GM12878 (cell line): ENCODE results near the gene KLHL22. TPM values are rescaled to one million over a fixed set of nuclear protein-coding genes. Genes with fewer than 3 reads are reported as not detected.
A peak's percentile ranks its signal among the peaks of the same experiment; 100 is the strongest.

Experiments
- BACH1 ChIP-seq: fragments of 450-650 bp; IDR thresholded peaks from 2 replicates; pipeline ENCODE4 v1.6.1; 2017; ENCODE audit warnings: mild to moderate bottlenecking, borderline replicate concordance
- BCL11A ChIP-seq: IDR thresholded peaks from 2 replicates; pipeline ENCODE4 v1.6.1; 2011; ENCODE audit warnings: low read depth, low read length
- BCL3 ChIP-seq: IDR thresholded peaks from 2 replicates; pipeline ENCODE4 v1.6.1; 2011; ENCODE audit warnings: borderline replicate concordance, low read depth, mild to moderate bottlenecking, moderate library complexity, low read length; ENCODE audit not compliant: insufficient read depth, poor library complexity, severe bottlenecking
- CBX3 ChIP-seq: fragments of 200-600 bp; sonication (generic); IDR thresholded peaks from 2 replicates; pipeline ENCODE4 v1.6.1; 2016; ENCODE audit warnings: low read depth, borderline replicate concordance
- CHD1 ChIP-seq: IDR thresholded peaks from 2 replicates; pipeline ENCODE4 v1.6.1; 2012; ENCODE audit warnings: low read depth, low read length, improper control_type of control experiment
- CREB1 ChIP-seq: IDR thresholded peaks from 2 replicates; pipeline ENCODE4 v1.6.1; 2012; ENCODE audit warnings: low read depth, mild to moderate bottlenecking, inconsistent platforms
- EZH2 ChIP-seq: IDR thresholded peaks from 2 replicates; pipeline ENCODE4 v1.6.1; 2012; ENCODE audit warnings: low read depth, mild to moderate bottlenecking, control low read depth, inconsistent platforms, low read length, borderline replicate concordance; ENCODE audit not compliant: control insufficient read depth
- HDGF ChIP-seq: fragments of 450-650 bp; IDR thresholded peaks from 2 replicates; pipeline ENCODE4 v1.6.1; 2016; ENCODE audit warnings: antibody characterized with exemption
- JUND ChIP-seq: IDR thresholded peaks from 2 replicates; pipeline ENCODE4 v1.6.1; 2012; ENCODE audit warnings: low read depth, mild to moderate bottlenecking, low read length, improper control_type of control experiment, moderate library complexity
- KLF5 ChIP-seq: fragments of 450-650 bp; IDR thresholded peaks from 2 replicates; pipeline ENCODE4 v1.6.1; 2014; ENCODE audit warnings: mild to moderate bottlenecking; ENCODE audit not compliant: partially characterized antibody
- NBN ChIP-seq: fragments of 450-650 bp; IDR thresholded peaks from 2 replicates; pipeline ENCODE4 v1.6.1; 2016
- NRF1 ChIP-seq: conservative IDR thresholded peaks from 2 replicates; pipeline ENCODE4 v1.6.1; 2011; ENCODE audit warnings: mild to moderate bottlenecking, low read depth, low read length, improper control_type of control experiment
- RAD21 ChIP-seq: IDR thresholded peaks from 2 replicates; pipeline ENCODE4 v1.6.1; 2011; ENCODE audit warnings: mild to moderate bottlenecking, low read depth, low read length, moderate library complexity; ENCODE audit not compliant: insufficient read depth
- RBBP5 ChIP-seq: fragments of 200-600 bp; sonication (generic); conservative IDR thresholded peaks from 2 replicates; pipeline ENCODE4 v1.6.1; 2016
- SMARCA5 ChIP-seq: fragments of 450-650 bp; IDR thresholded peaks from 2 replicates; pipeline ENCODE4 v1.6.1; 2017; ENCODE audit warnings: mild to moderate bottlenecking
- SMC3 ChIP-seq: IDR thresholded peaks from 2 replicates; pipeline ENCODE4 v1.6.1; 2011; ENCODE audit warnings: low read length, improper control_type of control experiment, borderline replicate concordance
- STAT1 ChIP-seq: fragments of 450-650 bp; conservative IDR thresholded peaks from 2 replicates; pipeline ENCODE4 v1.6.1; 2014; ENCODE audit warnings: antibody characterized with exemption, mild to moderate bottlenecking
- TBL1XR1 ChIP-seq: IDR thresholded peaks from 2 replicates; pipeline ENCODE4 v1.6.1; 2012; ENCODE audit warnings: low read depth, low read length, improper control_type of control experiment
- TCF12 ChIP-seq: IDR thresholded peaks from 2 replicates; pipeline ENCODE4 v1.6.1; 2011; ENCODE audit warnings: low read depth, mild to moderate bottlenecking, low read length
- ZNF24 ChIP-seq: fragments of 450-650 bp; IDR thresholded peaks from 2 replicates; pipeline ENCODE4 v1.6.1; 2017; ENCODE audit warnings: antibody characterized with exemption, mild to moderate bottlenecking
- ZSCAN29 ChIP-seq: fragments of 450-650 bp; IDR thresholded peaks from 2 replicates; pipeline ENCODE4 v1.6.1; 2017; ENCODE audit warnings: mild to moderate bottlenecking, moderate library complexity
- polyA plus RNA-seq, 11 experiments: library from polyadenylated mRNA; depleted of rRNA in 4 of 11; unstranded in 6 of 11; stranded (reverse) in 5 of 11; fragments of >200 nt; fragmentation: Nextera tagmentation in 4 of 11; fragmentation: Illumina TruSeq in 1 of 11; extraction: Ambion mirVana in 4 of 11; extraction: Trizol in 1 of 11; gene quantifications; 1 replicate in 1 of 11; 2 replicates in 10 of 11; pipeline versions ENCODE4 v1.2.1 to v1.2.3, GENCODE V29; 2011 to 2016; ENCODE audit warnings: inconsistent platforms in 2 of 11, missing spikeins in 2 of 11, low read depth in 1 of 11
- total RNA-seq, 4 experiments: library from RNA; depleted of rRNA in 3 of 4; stranded (reverse); fragments of >200 nt in 3 of 4; fragmentation: Illumina TruSeq in 1 of 4; extraction: Trizol in 1 of 4; gene quantifications; 2 replicates each; pipeline versions ENCODE4 v1.2.1 to v1.2.3, GENCODE V29; 2013 to 2021
- TF ChIP-seq, protein P1 (sequence below): fragments of 450-650 bp; IDR thresholded peaks from 2 replicates; pipeline ENCODE4 v1.6.1; 2016; ENCODE audit warnings: mild to moderate bottlenecking, moderate library complexity, borderline replicate concordance
- TF ChIP-seq, protein P2 (sequence below): fragments of 450-650 bp; formaldehyde crosslinking; IDR thresholded peaks from 2 replicates; pipeline ENCODE4 v1.4.0; 2020; ENCODE audit warnings: mild to moderate bottlenecking, moderate library complexity

KLHL22 gene
- total and polyA plus RNA-seq, 10 of the 15 experiments (the other 5 are each of a cell fraction or from before 2014, with no cell fraction given) = 0.06 to 22.1 (median 14.2) TPM

DNA sequence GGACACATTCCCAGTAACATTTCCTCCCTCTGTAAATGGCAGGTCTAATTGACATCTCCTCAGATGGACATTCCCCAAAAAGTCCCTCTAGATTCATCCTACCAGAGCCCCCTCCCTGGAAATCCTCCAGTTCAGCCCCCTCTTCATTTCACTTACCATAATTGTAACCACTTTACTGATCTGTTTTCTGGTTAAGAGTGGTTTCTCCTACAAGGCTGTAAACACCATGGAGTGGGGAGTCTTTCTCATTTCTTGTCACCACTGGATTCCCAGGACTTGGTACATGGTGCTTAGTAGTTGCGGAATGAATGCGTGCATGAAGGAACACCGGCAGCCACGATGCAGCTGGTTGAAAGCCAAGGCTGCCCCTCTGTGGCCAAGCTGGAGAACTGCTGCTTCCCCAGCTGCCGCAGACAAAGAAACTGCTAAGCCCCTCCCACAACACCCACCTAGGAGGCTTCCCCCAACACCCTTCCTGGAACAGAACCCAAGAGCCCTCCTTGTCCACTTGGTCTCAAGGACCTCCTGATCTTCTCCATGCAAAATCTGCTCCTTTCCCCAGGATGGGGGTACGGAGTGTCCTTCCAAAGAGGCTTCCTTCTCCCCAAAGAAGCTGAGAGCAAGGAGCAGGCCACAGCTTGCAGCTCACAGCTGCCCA, 39.4 kb downstream of the KLHL22 start (continued):
- TF ChIP-seq EZH2 (no peak), NRF1 (no peak), ZSCAN29 (no peak), RAD21 (peak; percentile 78), TBL1XR1 (no peak), CBX3 (no peak), NBN (0 out of 2 replicates have a peak, but pooled peaks have one; percentile 27), BACH1 (no peak; the same call in 1 of the 2 replicates), SMARCA5 (peak; percentile 63; the same call in 1 of the 2 replicates), RBBP5 (no peak), CHD1 (no peak), HDGF (peak; percentile 93), KLF5 (no peak), STAT1 (no peak; the same call in 1 of the 2 replicates), SMC3 (peak; percentile 78), BCL11A (no peak), JUND (no peak), ZNF24 (peak; percentile 89), CREB1 (0 out of 2 replicates have a peak, but pooled peaks have one; percentile 29), TCF12 (peak; percentile 70), BCL3 (no peak)
- TF ChIP-seq, protein P1, sequence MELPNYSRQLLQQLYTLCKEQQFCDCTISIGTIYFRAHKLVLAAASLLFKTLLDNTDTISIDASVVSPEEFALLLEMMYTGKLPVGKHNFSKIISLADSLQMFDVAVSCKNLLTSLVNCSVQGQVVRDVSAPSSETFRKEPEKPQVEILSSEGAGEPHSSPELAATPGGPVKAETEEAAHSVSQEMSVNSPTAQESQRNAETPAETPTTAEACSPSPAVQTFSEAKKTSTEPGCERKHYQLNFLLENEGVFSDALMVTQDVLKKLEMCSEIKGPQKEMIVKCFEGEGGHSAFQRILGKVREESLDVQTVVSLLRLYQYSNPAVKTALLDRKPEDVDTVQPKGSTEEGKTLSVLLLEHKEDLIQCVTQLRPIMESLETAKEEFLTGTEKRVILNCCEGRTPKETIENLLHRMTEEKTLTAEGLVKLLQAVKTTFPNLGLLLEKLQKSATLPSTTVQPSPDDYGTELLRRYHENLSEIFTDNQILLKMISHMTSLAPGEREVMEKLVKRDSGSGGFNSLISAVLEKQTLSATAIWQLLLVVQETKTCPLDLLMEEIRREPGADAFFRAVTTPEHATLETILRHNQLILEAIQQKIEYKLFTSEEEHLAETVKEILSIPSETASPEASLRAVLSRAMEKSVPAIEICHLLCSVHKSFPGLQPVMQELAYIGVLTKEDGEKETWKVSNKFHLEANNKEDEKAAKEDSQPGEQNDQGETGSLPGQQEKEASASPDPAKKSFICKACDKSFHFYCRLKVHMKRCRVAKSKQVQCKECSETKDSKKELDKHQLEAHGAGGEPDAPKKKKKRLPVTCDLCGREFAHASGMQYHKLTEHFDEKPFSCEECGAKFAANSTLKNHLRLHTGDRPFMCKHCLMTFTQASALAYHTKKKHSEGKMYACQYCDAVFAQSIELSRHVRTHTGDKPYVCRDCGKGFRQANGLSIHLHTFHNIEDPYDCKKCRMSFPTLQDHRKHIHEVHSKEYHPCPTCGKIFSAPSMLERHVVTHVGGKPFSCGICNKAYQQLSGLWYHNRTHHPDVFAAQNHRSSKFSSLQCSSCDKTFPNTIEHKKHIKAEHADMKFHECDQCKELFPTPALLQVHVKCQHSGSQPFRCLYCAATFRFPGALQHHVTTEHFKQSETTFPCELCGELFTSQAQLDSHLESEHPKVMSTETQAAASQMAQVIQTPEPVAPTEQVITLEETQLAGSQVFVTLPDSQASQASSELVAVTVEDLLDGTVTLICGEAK = no peak
- TF ChIP-seq, protein P2, sequence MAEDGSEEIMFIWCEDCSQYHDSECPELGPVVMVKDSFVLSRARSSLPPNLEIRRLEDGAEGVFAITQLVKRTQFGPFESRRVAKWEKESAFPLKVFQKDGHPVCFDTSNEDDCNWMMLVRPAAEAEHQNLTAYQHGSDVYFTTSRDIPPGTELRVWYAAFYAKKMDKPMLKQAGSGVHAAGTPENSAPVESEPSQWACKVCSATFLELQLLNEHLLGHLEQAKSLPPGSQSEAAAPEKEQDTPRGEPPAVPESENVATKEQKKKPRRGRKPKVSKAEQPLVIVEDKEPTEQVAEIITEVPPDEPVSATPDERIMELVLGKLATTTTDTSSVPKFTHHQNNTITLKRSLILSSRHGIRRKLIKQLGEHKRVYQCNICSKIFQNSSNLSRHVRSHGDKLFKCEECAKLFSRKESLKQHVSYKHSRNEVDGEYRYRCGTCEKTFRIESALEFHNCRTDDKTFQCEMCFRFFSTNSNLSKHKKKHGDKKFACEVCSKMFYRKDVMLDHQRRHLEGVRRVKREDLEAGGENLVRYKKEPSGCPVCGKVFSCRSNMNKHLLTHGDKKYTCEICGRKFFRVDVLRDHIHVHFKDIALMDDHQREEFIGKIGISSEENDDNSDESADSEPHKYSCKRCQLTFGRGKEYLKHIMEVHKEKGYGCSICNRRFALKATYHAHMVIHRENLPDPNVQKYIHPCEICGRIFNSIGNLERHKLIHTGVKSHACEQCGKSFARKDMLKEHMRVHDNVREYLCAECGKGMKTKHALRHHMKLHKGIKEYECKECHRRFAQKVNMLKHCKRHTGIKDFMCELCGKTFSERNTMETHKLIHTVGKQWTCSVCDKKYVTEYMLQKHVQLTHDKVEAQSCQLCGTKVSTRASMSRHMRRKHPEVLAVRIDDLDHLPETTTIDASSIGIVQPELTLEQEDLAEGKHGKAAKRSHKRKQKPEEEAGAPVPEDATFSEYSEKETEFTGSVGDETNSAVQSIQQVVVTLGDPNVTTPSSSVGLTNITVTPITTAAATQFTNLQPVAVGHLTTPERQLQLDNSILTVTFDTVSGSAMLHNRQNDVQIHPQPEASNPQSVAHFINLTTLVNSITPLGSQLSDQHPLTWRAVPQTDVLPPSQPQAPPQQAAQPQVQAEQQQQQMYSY (CRISPR knock-in tag) = no peak
